Breast epithelium (tissue), 3 donors: ENCODE results near the gene YWHAG.

Experiments used
- POLR2A ChIP-seq: fragments of 450-650 bp; IDR thresholded peaks from one replicate; pipeline ENCODE4 v1.6.1; 2016; ENCODE audit warnings: antibody characterized with exemption, mild to moderate bottlenecking, moderate library complexity
- TF ChIP-seq, protein P1 (sequence below), 3 donors: fragments of 450-650 bp; IDR thresholded peaks; one replicate each; pipeline ENCODE4 v1.5.1; 2016 to 2017; ENCODE audit warnings: antibody characterized with exemption in 3 of 3, mild to moderate bottlenecking in 3 of 3, moderate library complexity in 3 of 3

DNA sequence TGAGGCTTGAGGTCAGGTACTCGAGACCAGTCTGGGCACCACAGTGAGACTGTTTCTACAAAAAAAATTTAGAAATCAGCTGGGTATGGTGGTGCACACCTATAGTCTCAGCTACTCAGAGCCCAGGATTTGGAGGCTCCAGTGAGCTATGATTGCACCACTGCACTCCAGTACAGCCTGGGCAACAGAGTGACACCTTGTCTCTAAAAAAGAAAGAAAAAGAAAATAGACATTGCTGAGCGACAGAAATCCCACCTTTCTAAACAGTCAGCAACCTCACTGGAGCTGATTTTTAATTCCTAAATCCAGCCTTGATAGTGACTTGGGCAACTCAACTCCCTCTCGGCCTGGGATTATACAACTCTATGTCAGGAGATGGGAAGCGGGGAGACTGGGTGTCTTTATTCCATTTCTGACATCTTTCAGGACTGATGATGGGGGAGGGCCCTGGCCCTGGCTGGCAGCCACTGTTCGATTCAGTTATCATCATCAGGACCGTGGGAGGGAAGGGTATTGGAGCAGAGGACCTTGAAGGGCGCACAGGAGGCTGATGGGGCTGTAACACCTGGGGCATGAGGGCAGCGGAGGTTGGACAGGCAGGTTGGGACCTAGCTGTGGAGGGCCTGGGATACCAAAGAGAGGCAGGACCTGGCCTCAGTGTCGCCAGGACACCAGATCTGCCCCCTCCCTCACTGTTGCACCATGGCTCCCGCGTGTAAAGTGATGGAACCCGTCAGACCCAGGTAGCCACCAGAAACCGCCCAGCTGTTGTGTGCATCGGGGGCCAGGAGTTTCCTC lies 41.6 kb downstream of the YWHAG start:
- TF ChIP-seq, protein P1, sequence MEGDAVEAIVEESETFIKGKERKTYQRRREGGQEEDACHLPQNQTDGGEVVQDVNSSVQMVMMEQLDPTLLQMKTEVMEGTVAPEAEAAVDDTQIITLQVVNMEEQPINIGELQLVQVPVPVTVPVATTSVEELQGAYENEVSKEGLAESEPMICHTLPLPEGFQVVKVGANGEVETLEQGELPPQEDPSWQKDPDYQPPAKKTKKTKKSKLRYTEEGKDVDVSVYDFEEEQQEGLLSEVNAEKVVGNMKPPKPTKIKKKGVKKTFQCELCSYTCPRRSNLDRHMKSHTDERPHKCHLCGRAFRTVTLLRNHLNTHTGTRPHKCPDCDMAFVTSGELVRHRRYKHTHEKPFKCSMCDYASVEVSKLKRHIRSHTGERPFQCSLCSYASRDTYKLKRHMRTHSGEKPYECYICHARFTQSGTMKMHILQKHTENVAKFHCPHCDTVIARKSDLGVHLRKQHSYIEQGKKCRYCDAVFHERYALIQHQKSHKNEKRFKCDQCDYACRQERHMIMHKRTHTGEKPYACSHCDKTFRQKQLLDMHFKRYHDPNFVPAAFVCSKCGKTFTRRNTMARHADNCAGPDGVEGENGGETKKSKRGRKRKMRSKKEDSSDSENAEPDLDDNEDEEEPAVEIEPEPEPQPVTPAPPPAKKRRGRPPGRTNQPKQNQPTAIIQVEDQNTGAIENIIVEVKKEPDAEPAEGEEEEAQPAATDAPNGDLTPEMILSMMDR (IDR thresholded peaks at IDR 0.05): no peak
- TF ChIP-seq POLR2A: no peak
